LHCN-M2 (cell line): ENCODE results near the gene NFIC. TPM values are rescaled to one million over a fixed set of nuclear protein-coding genes. Genes with fewer than 3 reads are reported as not detected.
"Not testable (repeated sequence)": the region's sequence is repeated elsewhere in the genome, so short reads cannot be mapped to it uniquely, and the experiment has no call there.

Experiments used
- DNase-seq: peaks from one replicate; pipeline ENCODE4 v3.0.0-alpha.2; 2012; ENCODE audit warnings: low read depth
- total RNA-seq: library from RNA; depleted of rRNA; stranded (reverse); fragments of >200 nt; gene quantifications from 2 replicates; pipeline ENCODE4 v1.2.3, GENCODE V29; 2014

The NFIC gene
- total RNA-seq, 1 experiment from 2014 or later, result 61.3 TPM

DNA sequence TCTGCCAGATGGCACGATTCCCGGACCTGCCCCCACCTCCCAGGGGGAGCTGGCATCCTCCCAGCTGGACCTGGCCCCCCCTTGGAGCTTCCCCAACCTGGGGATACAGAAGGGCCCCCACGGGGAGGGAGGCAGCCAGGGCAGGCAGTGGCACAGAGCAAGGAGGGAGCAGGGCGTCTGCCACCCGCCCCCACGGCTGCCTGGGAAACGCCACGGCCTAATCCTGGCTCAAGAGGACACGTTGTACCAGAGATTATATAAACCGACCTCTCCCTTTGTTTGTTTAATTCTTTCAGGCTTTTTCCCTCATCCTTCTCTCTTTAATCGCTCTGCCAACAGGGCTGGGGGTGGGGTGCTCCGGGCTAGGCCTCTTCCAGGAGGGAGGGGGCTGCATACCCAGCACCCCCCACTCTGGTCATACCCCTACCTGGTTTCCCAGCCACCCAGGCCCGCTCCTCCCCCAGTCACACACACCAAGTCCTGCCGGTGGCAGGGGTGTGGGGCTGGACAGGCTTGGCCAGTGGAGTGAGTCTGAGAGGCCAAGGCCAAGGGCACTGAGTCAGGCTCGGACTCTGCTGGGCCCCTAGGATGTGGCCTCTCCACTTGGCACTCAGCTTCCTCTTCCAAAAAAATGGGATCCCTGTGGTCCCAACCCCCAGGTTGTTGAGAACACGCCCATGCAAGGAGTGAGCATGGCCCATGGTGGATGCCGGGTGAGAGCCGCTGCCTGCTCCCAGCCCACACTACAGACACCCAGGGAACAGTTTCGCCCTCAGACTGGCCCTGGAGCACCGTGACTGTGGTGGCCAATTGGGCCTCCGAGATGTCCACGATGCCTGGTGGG, 29.5 kb upstream of the NFIC start:
- DNase-seq, result peak; percentile 76

DNA sequence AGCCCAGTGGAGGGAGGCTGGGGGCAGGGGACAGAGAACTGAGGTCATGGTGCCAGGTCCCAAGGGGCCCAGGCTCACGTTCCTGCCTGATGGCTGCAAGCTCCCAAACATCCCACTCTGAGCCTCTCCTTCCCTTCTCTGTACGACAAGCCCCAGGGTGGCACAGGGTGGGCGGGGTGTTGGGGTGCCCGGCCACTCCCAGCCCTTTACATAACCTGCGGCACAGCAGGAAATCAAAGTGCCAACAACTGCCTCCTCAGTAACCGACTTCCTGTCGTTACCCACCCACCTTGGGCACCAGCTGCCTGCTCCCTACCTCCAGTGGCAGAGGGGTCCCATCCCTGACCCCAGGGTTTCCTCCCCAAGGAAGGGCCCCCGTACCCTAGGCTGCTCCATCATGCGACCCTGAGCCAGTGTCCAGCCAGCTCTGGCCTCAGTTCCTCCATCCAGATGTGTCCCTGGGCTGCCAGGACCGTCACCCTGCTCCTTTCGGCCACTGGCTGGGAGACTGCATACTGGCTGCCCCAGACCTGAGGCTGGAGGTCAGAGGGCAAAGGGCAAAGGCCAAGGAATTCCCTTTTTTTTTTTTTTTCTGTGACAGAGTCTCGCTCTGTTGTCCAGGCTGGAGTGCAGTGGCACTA, 27.7 kb upstream of the NFIC start:
- no peak for DNase-seq

DNA sequence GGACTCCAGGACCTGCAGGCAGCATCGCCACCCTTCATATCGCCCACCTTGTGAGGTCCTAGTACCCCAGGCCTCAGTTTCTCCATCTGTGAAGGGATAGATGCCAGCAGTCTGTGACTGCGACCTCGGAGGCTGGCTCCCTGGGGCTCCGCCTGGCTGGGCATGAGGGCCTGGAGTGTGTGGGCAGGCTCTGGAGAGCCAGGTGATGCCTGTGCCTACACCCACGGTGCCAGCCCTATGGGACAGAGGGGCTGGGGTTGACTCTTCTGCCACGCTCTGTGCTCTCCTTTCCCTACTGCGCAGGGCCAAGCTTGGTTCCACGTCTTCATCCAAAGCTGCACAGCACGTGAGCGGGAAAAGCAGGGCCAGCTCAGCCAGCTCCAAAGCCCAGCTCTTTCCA, 26.0 kb upstream of the NFIC start:
- no peak for DNase-seq

DNA sequence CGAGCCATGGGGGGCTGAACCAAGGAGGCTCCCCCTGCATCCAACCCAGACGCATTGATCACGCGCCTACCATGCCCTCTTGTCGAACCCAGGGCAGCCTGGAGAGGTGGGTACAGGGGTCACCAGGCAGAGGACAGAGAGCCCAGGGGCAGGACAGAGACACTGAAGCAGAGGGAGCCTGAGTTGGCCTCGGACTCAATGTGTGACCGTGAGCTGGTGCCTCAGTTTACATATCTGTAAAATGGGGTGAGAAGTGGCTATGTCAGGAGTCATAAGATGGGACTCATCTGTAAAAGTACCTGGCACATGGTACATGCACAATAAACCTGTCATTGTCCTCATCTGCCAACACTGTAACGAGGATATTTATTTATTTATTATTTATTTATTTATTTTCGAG, 24.1 kb upstream of the NFIC start:
- DNase-seq, result no peak

DNA sequence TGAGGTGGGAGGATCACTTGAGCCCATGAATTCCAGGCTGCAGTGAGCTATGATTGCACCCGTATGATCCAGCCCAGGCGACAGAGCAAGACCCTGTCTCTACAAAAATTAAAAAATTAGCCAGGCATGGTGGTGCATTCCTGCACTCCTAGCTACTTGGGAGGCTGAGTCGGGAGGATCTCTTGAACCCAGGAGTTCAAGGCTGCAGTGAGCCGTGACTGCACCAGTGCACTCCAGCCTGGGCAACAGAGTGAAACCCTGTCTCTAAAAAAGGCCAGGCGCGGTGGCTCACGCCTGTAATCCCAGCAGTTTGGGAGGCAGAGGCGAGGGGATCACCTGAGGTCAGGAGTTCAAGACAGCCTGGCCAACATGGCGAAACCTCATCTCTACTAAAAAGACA, 23.4 kb upstream of the NFIC start:
- not testable (repeated sequence) for DNase-seq

DNA sequence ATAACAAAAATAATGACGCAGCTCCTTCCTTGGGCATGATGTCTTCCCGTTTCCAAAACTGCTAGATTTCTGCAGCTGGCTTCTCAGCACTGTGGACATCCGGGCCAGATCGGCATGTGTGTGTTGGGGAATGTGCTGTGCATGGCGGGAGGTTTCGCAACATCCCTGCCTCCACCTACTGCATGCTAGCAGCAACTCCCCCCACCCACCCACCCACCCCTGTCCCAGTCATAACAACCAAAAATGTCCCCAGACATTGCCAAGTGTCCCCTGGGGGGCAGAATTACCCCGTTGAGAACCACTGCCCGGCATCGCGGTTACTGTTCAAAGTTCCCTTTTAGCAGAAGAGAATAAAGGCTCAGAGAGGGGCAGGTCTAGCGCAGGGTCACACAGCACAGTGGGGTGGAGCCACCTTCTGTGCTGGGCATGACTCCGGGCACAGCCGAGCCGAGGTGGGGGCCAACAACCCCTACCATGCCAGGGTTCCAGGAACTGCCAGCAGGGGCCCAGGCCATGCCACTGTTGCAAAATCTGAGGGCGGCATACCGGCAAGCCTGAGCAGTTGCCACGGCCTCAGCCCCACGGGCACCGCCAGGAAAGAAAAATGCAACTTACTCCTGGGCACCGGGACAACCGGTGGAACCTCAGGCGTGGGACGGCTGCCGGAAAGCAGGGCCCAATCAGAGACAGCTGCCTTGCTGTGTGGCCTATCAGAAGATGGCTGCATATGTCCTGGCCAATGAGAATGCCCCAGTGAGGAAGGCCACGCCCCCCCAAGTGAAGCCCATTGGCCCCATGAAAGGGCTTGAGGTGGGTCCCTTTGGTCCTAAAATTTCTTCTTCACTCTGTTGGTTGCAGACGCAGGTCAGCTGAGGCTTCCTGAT, 22.5 kb upstream of the NFIC start:
- peak; percentile 90 for DNase-seq

DNA sequence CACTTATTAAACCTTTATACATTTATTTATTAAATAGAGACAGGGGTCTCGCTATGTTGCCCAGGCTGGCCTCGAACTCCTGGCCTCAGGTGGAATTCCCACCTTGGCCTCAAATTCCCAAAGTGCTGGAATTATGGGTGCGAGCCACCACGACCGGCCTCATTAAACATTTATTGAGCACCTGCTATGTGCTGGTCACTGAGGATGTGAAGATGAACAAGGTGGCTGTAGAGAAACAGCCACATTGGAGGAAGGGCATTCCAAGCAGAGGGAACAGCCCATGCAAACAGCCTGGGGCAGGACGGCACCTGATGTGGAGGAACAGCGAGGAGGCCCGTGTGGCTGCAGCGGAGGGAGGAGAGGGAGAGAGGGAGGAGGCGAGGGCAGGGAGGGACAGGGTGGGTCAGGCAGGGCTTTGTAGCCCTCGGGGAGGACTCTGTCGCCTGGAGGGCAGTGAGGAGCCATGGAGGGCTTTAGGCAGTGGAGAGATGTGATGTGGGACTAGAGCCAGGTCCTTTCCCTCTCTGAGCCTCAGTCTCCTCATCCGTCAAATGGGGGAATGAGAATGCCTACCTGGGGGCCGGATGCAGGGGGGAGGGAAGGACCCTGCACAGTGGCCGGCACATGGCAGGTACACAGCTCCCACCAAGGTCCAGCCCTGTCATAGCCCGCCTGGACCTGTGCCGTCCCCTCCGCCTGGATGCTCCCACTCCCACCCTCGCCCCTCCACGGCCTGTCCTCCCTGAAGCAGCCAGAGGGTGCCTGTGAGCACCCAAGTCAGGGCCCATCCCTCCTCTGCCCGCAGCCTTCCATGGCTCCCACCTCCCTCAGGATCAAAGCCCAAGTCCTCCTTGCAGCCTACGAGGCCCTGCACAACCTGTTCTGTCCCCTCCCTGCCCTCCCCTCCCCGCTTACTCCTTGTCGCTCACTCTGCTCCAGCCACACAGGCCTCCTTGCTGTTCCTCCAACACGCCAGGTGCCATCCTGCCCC, 21.5 kb upstream of the NFIC start:
- DNase-seq, result no peak

DNA sequence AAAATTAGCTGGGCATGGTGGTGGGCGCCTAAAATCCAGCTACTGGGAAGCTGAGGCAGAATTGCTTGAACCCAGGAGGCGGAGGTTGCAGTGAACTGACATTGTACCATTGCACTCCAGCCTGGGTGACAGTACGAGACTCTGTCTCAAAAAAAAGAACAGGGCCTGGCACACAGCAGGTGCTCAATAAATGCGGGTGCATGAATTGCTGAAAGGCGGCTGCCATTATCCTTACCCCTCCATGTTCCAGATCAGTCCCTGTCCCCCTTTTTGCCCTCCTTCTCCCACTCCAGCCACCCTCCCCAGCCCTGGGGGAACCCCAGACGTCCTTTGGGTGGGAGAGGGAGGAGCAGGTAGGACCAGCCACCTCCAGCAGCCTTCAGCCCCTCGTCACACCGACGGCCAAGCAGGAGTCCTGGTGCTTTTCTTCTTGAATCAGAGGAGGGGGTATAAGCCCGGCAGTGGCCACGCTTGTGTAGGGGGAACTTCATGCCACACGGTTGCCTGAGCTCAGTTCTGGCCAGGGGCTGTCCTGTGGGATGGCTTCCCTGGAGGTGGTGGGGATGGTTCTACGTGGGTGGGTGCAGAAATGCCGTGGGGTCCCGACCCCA, 20.4 kb upstream of the NFIC start:
- DNase-seq, result no peak

DNA sequence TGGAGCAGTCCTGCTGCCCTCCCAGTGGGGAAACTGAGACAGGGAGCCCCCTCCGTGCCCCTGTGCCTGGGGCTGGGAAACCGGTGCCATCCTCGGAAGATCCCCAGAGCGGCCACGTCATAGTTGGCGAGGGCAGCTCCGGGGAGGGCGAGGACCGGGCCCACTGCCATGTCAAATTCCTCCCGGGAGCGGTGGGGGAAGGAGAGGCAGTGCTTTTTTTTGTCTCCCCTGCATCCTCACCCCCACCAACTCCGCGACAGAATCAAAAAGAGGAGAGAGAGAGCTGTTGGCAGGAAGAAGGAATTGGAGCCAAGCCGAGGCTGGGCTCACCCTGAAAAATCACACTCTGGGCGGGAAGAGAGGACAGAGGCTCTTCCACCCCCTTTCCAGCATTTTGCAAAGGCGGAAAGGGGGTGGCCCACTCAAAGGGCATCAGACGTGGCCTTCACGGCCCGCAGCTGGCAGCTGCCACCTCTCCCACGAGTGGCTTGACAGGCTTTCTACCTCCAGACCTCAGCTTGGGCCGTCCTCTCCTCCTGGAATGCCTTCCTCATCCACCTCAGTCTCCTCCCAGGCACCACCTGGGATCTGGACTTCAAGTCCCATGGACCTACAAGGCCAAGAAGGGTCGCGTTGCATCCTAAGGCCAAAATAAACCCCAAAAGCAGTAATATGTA, 19.6 kb upstream of the NFIC start:
- DNase-seq, result peak; percentile 48

DNA sequence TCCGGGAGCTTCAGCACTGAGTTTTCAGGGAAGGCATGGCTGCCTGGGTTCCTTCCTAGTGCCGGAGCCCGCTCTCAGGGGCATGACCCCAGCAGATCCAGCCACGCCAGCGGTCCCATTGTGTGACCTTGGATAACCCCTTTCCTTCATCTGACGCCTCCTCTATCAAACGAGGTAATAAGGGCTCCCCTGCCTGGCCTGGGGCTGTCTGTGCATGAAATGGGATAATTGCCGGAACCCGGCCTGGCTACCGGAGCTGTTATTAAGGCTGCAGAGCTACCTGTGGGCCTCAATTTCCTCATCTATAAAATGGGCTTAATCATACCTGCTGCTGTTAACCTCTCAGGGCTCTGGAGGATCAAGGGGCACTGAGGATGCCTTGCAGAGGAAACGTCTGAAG, 18.3 kb upstream of the NFIC start:
- no peak for DNase-seq

DNA sequence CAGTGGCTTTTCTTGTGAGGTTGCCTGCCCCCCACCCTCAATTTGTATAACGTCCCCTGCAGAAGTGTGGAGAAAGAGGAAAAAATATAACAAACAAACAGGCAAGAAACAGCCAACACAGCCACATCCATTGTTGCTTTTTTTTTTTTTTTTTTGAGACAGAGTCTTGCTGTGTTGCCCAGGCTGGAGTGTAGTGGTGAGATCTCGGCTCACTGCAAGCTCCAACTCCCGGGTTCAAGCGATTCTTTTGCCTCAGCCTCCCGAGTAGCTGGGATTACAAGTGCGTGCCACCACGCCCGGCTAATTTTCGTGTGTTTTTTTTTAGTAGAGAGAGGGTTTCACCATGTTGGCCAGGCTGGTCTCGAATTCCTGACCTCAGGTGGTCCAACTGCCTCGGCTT, 17.9 kb upstream of the NFIC start:
- DNase-seq, result not testable (repeated sequence)

DNA sequence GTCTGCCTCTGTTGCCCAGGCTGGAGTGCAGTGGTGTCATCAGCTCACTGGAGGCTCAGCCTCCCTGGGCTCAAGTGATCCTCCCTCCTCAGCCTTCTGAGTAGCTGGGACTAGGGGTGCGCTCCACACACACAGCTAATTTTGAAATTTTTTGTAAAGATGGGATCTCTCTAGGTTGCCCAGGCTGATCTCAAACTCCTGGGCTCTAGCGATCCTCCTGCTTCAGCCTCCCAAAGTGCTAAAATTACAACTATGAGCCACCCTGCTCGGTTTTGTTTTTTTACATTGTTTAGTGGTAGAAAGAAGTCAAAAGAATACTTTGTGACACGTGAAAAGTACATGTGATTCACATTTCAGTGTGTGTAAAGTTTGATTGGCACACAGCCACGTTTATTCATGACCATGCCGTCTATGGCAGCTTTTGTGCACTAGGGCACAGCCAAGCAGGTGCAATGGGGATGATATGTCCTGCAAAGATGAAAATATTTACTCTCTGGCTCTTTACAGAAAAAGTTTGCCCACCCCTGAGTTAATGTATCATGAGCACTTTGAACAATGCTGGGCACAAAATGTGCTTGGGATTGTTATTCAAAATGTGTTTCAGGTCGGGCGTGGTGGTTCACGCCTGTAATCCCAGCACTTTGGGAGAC, 16.2 kb upstream of the NFIC start:
- peak; percentile 71 for DNase-seq

DNA sequence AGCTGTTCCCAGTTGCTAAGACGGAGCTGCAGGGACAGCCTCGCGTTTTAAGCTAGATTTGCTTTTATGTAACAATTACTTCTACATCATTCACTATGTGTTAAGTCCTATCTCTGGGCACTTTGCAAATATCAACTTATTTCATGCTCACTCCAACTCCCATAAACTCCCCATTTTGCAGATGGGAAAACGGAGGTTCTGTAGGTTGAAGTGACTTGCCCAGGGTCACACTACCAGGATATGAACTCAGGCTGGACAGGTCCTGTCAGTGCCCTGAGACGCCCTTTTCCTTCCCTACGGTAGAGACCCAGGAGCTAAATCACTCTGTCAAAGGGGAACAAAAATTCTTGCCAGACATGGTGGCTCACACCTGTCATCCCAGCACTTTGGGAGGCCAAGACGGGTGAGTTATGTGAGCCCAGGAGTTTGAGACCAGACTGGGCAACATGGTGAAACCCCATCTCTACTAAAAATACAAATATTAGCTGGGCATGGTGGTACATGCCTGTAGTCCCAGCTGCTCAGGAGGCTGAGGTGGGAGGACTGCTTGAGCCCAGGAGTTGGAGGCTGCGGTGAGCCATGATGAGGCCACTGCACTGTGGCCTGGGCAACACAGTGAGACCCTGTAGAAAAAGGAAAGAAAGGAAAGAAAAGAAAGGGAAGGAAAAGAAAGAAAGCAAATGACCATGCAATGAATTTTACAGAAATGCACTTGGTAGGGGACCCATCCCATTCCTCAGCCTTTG, 14.5 kb upstream of the NFIC start:
- DNase-seq, result no peak

DNA sequence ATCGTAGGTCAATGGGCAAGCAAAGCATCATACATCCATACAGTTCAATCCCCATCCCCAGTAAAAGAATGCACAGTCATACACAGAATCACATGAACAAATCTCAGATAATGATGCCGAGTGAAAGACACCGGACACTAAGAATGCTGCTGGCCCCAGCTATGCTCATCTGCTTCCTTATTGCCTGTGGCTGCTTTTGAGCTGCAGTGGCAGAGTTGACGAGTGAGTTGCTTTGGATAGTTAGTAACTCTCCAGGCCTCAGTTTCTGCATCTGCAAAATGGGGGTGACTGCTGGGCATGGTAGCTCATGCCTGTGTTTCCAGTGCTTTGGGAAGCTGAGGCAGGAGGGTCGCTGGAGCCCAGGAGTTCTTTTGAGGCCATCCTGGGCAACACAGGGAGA, 12.9 kb upstream of the NFIC start:
- no peak for DNase-seq

DNA sequence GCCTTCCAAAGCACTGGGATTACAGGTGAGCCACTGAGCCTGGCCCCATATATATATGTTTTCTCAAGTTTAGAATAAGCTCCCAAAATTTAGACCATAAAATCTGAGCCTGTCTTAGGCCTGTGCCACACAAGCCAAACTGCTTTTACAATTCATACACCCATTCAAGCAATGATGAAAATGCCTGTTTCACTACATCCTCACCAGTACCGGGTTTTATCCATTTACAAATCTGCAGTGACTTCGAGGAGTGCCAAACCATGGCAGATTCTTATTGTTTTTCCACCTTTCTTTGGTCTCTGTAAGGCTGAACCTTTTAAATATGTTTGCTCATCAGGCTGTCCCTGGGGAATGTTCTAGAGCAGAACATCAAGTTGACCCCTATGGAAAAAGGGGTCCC, 9.6 kb upstream of the NFIC start:
- no peak for DNase-seq

DNA sequence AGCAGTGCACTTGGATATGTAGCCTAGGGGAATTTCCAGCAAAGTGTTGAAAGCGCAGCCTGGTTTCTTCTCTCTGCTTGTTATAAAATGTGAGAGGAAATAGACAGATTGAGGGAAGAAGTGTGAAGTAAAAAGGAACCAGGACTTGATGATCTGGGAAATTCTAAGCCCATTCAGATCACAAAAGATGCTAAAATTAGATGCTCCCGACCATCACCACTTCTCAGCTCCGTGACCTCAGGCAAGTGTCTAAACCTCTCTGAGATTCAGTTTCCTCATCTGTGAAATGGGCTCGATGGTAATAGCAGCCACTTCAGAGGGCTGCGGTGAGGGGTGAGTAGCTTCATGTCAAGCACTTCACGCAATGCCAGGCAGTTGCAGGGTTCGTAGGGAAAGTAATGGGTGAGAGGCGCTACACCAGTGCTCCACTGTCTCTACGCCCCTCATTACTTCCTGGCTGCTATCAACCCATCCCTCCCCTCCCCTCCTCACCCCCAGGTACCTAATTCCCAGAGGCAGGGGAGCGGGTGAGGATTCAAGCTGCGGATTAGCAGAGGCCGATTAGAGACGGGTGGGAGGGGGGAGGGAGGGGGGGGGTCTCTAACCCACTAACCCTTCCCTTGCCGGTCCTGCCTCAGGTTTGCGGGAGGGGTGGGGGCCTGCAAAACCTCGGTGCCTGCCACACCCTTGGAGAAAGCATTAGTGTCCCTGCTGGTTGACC, 9.0 kb upstream of the NFIC start:
- no peak for DNase-seq

DNA sequence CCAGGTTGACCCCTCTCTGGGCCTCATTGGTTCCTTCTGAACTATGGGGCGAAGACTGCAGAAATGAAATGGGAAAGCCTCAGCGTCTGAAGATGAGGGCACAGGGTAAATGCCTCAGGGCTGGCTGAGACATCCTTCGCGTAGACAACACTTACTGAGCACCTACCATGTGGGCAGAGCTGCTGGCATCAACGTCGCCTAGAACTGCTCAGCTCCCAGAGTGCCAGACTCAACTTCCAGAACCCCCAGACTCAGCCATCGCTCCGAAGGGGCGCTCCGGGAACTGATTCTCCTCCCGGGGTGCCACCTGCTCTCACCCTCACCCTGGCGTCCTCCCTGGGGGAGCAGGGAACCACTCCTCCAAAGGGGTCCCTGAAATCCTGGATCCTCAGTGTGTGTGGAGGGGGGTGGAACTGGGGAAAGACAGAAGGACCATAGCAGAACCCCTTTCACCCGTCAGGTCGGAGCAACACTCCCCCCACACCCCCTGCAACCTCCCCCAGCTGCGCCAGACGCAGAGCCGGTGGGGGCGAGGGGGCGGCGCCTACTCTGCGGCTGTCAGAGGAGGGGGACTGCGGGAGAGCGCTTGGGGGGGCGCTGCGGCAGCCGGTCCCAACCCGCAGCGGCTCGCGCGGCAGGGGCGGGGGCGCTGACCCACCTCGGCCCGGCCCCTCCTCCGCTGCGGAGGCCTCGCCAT, 8.2 kb upstream of the NFIC start:
- DNase-seq, result no peak

DNA sequence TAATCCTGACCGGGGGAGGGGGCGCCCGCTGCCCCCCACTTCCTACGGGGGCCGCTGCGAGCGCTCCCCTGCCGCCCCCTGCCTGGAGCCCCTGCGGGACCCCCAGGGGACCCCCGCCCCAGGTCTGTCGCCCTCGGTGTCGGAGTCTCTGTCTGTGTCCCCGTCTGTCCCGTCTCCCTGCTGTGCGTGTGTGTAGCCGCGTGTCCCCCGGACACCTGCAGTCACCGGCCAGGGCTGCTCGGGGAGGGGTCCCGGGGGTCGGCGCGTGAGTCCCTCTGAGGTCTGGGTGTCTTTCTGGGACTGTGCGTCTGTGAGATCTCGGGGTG, 7.7 kb upstream of the NFIC start:
- no peak for DNase-seq
